Measurements from ENCODE around the gene UBAC2. TPM values are rescaled to one million over a fixed set of nuclear protein-coding genes. Genes with fewer than 3 reads are reported as not detected.

Gene UBAC2
- total and polyA plus RNA-seq, 4 donors = 32.9 to 42.3 (median 35.3) TPM

- 54% methylated on average over 3 of the region's 3 CpGs for WGBS
- Histone ChIP-seq H3K4me1 (ENCODE audit: control insufficient read depth in 4 of 4, insufficient read depth in 4 of 4, low read length in 3 of 4) (peaks cover 3 to 55% (median 45%) of the 10 kb centered on the region in 4 donors), H3K4me3 (ENCODE audit: low read depth in 1 of 3, low read length in 3 of 3) (no peak overlapping the region), H3K9ac (ENCODE audit: low read depth in 1 of 2, low read length in 2 of 2) (peak overlapping the region in 1 of 2 donors; percentile 7), H3K9me3 (ENCODE audit: control insufficient read depth in 4 of 4, low read length in 3 of 4) (no peaks in the 10 kb centered on the region), H3K27ac (ENCODE audit: low read depth in 1 of 2, low read length in 2 of 2) (peak overlapping the region; percentile 12 to 30), H3K36me3 (ENCODE audit: control insufficient read depth in 4 of 4, insufficient read depth in 3 of 4, low read depth in 1 of 4, low read length in 3 of 4) (peaks cover 0 to 2% (median under 1%) of the 10 kb centered on the region in 4 donors), H3K27me3 (ENCODE audit: control insufficient read depth in 4 of 4, insufficient read depth in 4 of 4, low read length in 3 of 4) (no peaks in the 10 kb centered on the region)
- DNase-seq (ENCODE audit: low spot score) = no peak
- TF ChIP-seq EGR1 (IDR thresholded peaks at IDR 0.05; ENCODE audit: low read depth in 2 of 2) (no peak), FOXA1 (IDR thresholded peaks at IDR 0.05) (no peak), CTCF (IDR thresholded peaks at IDR 0.05; ENCODE audit: low read depth, low read length, missing input control) (no peak), GABPA (IDR thresholded peaks at IDR 0.05 in 1 of 2, conservative IDR thresholded peaks at IDR 0.05 in 1 of 2) (no peak), REST (IDR thresholded peaks at IDR 0.05) (no peak), TAF1 (conservative IDR thresholded peaks at IDR 0.05) (no peak), JUND (IDR thresholded peaks at IDR 0.05) (no peak), FOXA2 (IDR thresholded peaks at IDR 0.05) (no peak), MAX (IDR thresholded peaks at IDR 0.05) (no peak), HNF4A (conservative IDR thresholded peaks at IDR 0.05) (peak; percentile 54 to 56), ATF3 (IDR thresholded peaks at IDR 0.05) (no peak), SP1 (IDR thresholded peaks at IDR 0.05) (peak; percentile 25)
These were observed 78.2 kb downstream of the UBAC2 start for GRCh38 chr13:99278843-99279242.

GRCh38 chr13:99279637-99280036 is 79.0 kb downstream of the UBAC2 start:
- H3K36me3 ChIP-seq (ENCODE audit: control insufficient read depth in 4 of 4, insufficient read depth in 3 of 4, low read depth in 1 of 4, low read length in 3 of 4) = peaks cover 0 to 2% (median 0%) of the 10 kb centered on the region in 4 donors
- 90% methylated on average over 2 of the region's 2 CpGs for WGBS
- DNase-seq (ENCODE audit: low spot score) = no peak
- H3K9me3 ChIP-seq (ENCODE audit: control insufficient read depth in 4 of 4, low read length in 3 of 4) = no peaks in the 10 kb centered on the region
- no peak overlapping the region for H3K4me3 ChIP-seq (ENCODE audit: low read depth in 1 of 3, low read length in 3 of 3)
- no peaks in the 10 kb centered on the region for H3K27me3 ChIP-seq (ENCODE audit: control insufficient read depth in 4 of 4, insufficient read depth in 4 of 4, low read length in 3 of 4)
- peaks cover 3 to 59% (median 48%) of the 10 kb centered on the region in 4 donors for H3K4me1 ChIP-seq (ENCODE audit: control insufficient read depth in 4 of 4, insufficient read depth in 4 of 4, low read length in 3 of 4)
- no peak overlapping the region for H3K9ac ChIP-seq (ENCODE audit: low read depth in 1 of 2, low read length in 2 of 2)
- H3K27ac ChIP-seq (ENCODE audit: low read depth in 1 of 2, low read length in 2 of 2) = peak overlapping the region; percentile 12 to 19
- no peak for TF ChIP-seq ATF3 (IDR thresholded peaks at IDR 0.05)
- no peak for TF ChIP-seq TAF1 (conservative IDR thresholded peaks at IDR 0.05)
- no peak for TF ChIP-seq RAD21 (IDR thresholded peaks at IDR 0.05)
- TF ChIP-seq RXRA (IDR thresholded peaks at IDR 0.05) = no peak
- no peak for TF ChIP-seq NR2F2 (IDR thresholded peaks at IDR 0.05)
- TF ChIP-seq JUND (IDR thresholded peaks at IDR 0.05) = no peak
- TF ChIP-seq HNF4G (IDR thresholded peaks at IDR 0.05) = no peak
- no peak for TF ChIP-seq REST (IDR thresholded peaks at IDR 0.05)
- TF ChIP-seq YY1 (IDR thresholded peaks at IDR 0.05) = no peak
- no peak for TF ChIP-seq FOXA1 (IDR thresholded peaks at IDR 0.05)
- no peak for TF ChIP-seq ZBTB33 (IDR thresholded peaks at IDR 0.05)
- TF ChIP-seq SP1 (IDR thresholded peaks at IDR 0.05) = no peak
- TF ChIP-seq MAX (IDR thresholded peaks at IDR 0.05) = no peak
- no peak for TF ChIP-seq GABPA (IDR thresholded peaks at IDR 0.05 in 1 of 2, conservative IDR thresholded peaks at IDR 0.05 in 1 of 2)
